Gastroesophageal sphincter (tissue), 3 donors: Measurements from ENCODE around the gene METRNL.

Source experiments
- CTCF ChIP-seq, 4 experiments: fragments of 200-600 bp in 2 of 4; fragments of 450-650 bp in 2 of 4; sonication (generic) in 1 of 4; IDR thresholded peaks; one replicate each; pipeline ENCODE4 v1.5.1; 2017 to 2019; ENCODE audit warnings: antibody characterized with exemption in 4 of 4, mild to moderate bottlenecking in 2 of 4, moderate library complexity in 2 of 4
- EP300 ChIP-seq: sonication (generic); formaldehyde crosslinking; IDR thresholded peaks from one replicate; pipeline ENCODE4 v1.6.1; 2017; ENCODE audit warnings: antibody characterized with exemption, mild to moderate bottlenecking
- POLR2AphosphoS5 ChIP-seq: sonication (generic); formaldehyde crosslinking; IDR thresholded peaks from one replicate; pipeline ENCODE4 v1.6.1; 2017; ENCODE audit warnings: antibody characterized with exemption

GRCh38 chr17:83078378-83079351 is 744 bp upstream of the METRNL start:
- TF ChIP-seq CTCF (IDR thresholded peaks at IDR 0.05) (no peak), POLR2AphosphoS5 (no peak), EP300 (no peak)
